SK-N-SH (cell line): ENCODE measurements around the gene ZSWIM8. TPM values are rescaled to one million over a fixed set of nuclear protein-coding genes. Genes with fewer than 3 reads are reported as not detected.

Experiments used
- CTCF ChIA-PET: fragments of 300-600, 350-600 bp; formaldehyde crosslinking; extraction: SDS; loops from one replicate; lab custom pipeline; 2021; lab: Yijun Ruan, JAX
- POLR2A ChIA-PET: fragments of 350-600 bp; sonication (Branson Sonifier 250); formaldehyde crosslinking; extraction: SDS; loops from one replicate; lab custom pipeline; 2020; ENCODE audit warnings: antibody characterized with exemption, inconsistent platforms; lab: Yijun Ruan, JAX
- DNase-seq: peaks from one replicate; pipeline ENCODE4 v3.0.0; 2012
- H2AFZ ChIP-seq: fragments of 200-600 bp; sonication (generic); 2 replicates; pipeline ENCODE4 v1.8.1; 2016; ENCODE audit warnings: antibody characterized with exemption, mild to moderate bottlenecking, low read depth
- H3F3A ChIP-seq: fragments of 200-600 bp; sonication (generic); replicated peaks from 2 replicates; pipeline ENCODE3; 2016; ENCODE audit warnings: antibody characterized with exemption, mild to moderate bottlenecking; ENCODE audit not compliant: insufficient read depth
- H3K27ac ChIP-seq, 2 experiments: fragments of 200-500 bp in 1 of 2; fragments of 200-600 bp in 1 of 2; sonication (Bioruptor generic) in 1 of 2; sonication (generic), shearing (Covaris generic) in 1 of 2; 2 replicates each; pipeline versions ENCODE4 v1.5.1 to v1.6.1; 2014 to 2016; ENCODE audit warnings: low read depth in 2 of 2, inconsistent platforms in 1 of 2, low read length in 1 of 2, mild to moderate bottlenecking in 1 of 2, mixed read lengths in 1 of 2
- H3K27me3 ChIP-seq: fragments of 200-600 bp; sonication (generic), shearing (Covaris generic); 2 replicates; pipeline ENCODE4 v1.6.1; 2016; ENCODE audit warnings: mixed run types; ENCODE audit not compliant: insufficient read depth
- H3K36me3 ChIP-seq, 2 experiments: fragments of 200-500 bp in 1 of 2; fragments of 200-600 bp in 1 of 2; sonication (Bioruptor generic) in 1 of 2; sonication (generic) in 1 of 2; replicated peaks in 1 of 2; 2 replicates each; pipeline versions ENCODE3 to v1.5.1; 2014 to 2016; ENCODE audit warnings: low read length in 1 of 2, mild to moderate bottlenecking in 1 of 2; ENCODE audit not compliant: insufficient read depth in 2 of 2, control insufficient read depth in 1 of 2
- H3K4me1 ChIP-seq, 2 experiments: fragments of 200-500 bp in 1 of 2; fragments of 200-600 bp in 1 of 2; sonication (Bioruptor generic) in 1 of 2; sonication (generic), shearing (Covaris generic) in 1 of 2; 2 replicates each; pipeline versions ENCODE4 v1.5.1 to v1.6.1; 2014 to 2016; ENCODE audit warnings: low read depth in 1 of 2, low read length in 1 of 2, mixed run types in 1 of 2; ENCODE audit not compliant: insufficient read depth in 2 of 2, control insufficient read depth in 1 of 2
- H3K4me2 ChIP-seq: fragments of 200-600 bp; sonication (generic), shearing (Covaris generic); 2 replicates; pipeline ENCODE4 v1.6.1; 2017; ENCODE audit warnings: mixed run types
- H3K4me3 ChIP-seq, 2 experiments: fragments of 200-500 bp in 1 of 2; fragments of 200-600 bp in 1 of 2; sonication (Bioruptor generic) in 1 of 2; sonication (generic), shearing (Covaris generic) in 1 of 2; 2 replicates each; pipeline versions ENCODE4 v1.5.1 to v1.8.1; 2014 to 2016; ENCODE audit warnings: low read depth in 2 of 2, inconsistent platforms in 1 of 2, low read length in 1 of 2, mild to moderate bottlenecking in 1 of 2, mixed read lengths in 1 of 2, moderate library complexity in 1 of 2
- H3K79me2 ChIP-seq: fragments of 200-600 bp; sonication (generic); 2 replicates; pipeline ENCODE4 v1.8.1; 2017; ENCODE audit warnings: mild to moderate bottlenecking; ENCODE audit not compliant: insufficient read depth
- H3K9ac ChIP-seq: fragments of 200-600 bp; sonication (generic); 2 replicates; pipeline ENCODE4 v1.6.1; 2017; ENCODE audit warnings: mixed run types
- H3K9me2 ChIP-seq: fragments of 200-600 bp; sonication (generic); 2 replicates; pipeline ENCODE4 v1.6.1; 2017; ENCODE audit warnings: mixed run types
- H3K9me3 ChIP-seq: fragments of 200-600 bp; sonication (generic); 2 replicates; pipeline ENCODE4 v1.6.1; 2017; ENCODE audit warnings: mixed run types, mild to moderate bottlenecking, moderate library complexity
- H4K20me1 ChIP-seq: fragments of 200-600 bp; sonication (generic); 2 replicates; pipeline ENCODE4 v1.6.1; 2017; ENCODE audit warnings: mild to moderate bottlenecking, mixed run types; ENCODE audit not compliant: insufficient read depth
- CHD2 ChIP-seq: fragments of 150-350 bp; IDR thresholded peaks from 2 replicates; pipeline ENCODE4 v1.6.1; 2018; ENCODE audit warnings: low read length; ENCODE audit not compliant: partially characterized antibody
- CTCF ChIP-seq: fragments of 200-600 bp; sonication (generic); IDR thresholded peaks from 2 replicates; pipeline ENCODE4 v1.6.1; 2017; ENCODE audit warnings: antibody characterized with exemption, mild to moderate bottlenecking, moderate library complexity
- ELF1 ChIP-seq: IDR thresholded peaks from 2 replicates; pipeline ENCODE4 v1.4.0; 2012
- EP300 ChIP-seq, 2 experiments: IDR thresholded peaks; 2 replicates each; pipeline versions ENCODE4 v1.4.0 to v1.6.1; 2012; ENCODE audit warnings: borderline replicate concordance in 1 of 2, low read depth in 1 of 2, low read length in 1 of 2
- FOXJ3 ChIP-seq: sonication (generic); formaldehyde crosslinking; IDR thresholded peaks from 2 replicates; pipeline ENCODE4 v1.5.1; 2020; ENCODE audit warnings: mild to moderate bottlenecking, missing genetic modification reagents
- FOXM1 ChIP-seq: IDR thresholded peaks from 2 replicates; pipeline ENCODE4 v1.4.0; 2012; ENCODE audit warnings: low read depth, mild to moderate bottlenecking
- GABPA ChIP-seq: IDR thresholded peaks from 2 replicates; pipeline ENCODE4 v1.4.0; 2012; ENCODE audit warnings: low read depth, mild to moderate bottlenecking
- JUND ChIP-seq: IDR thresholded peaks from 2 replicates; pipeline ENCODE4 v1.4.0; 2012
- MAX ChIP-seq: IDR thresholded peaks from 2 replicates; pipeline ENCODE4 v1.4.0; 2012; ENCODE audit warnings: low read depth
- MEF2A ChIP-seq: IDR thresholded peaks from 2 replicates; pipeline ENCODE4 v1.4.0; 2012; ENCODE audit warnings: low read depth, borderline replicate concordance
- NFIC ChIP-seq: IDR thresholded peaks from 2 replicates; pipeline ENCODE4 v1.4.0; 2012; ENCODE audit warnings: borderline replicate concordance
- NRF1 ChIP-seq: IDR thresholded peaks from 2 replicates; pipeline ENCODE4 v1.6.1; 2012; ENCODE audit warnings: low read depth, mild to moderate bottlenecking, low read length
- RAD21 ChIP-seq: IDR thresholded peaks from 2 replicates; pipeline ENCODE4 v1.6.1; 2012; ENCODE audit warnings: mild to moderate bottlenecking, low read length
- RCOR1 ChIP-seq: fragments of 150-350 bp; IDR thresholded peaks from 2 replicates; pipeline ENCODE4 v1.6.1; 2017; ENCODE audit warnings: antibody characterized with exemption, low read length
- REST ChIP-seq: IDR thresholded peaks from 2 replicates; pipeline ENCODE4 v1.6.1; 2012; ENCODE audit warnings: mild to moderate bottlenecking, low read depth, low read length, moderate library complexity
- SMC3 ChIP-seq: IDR thresholded peaks from 2 replicates; pipeline ENCODE4 v1.6.1; 2012; ENCODE audit warnings: low read depth, low read length, improper control_type of control experiment
- TCF12 ChIP-seq: IDR thresholded peaks from 2 replicates; pipeline ENCODE4 v1.4.0; 2012
- WGBS: methylation state at CpG from one replicate; pipeline ENCODE4 v1.1.6; 2017; ENCODE audit warnings: low lambda C conversion rate; 5-methylcytosine and 5-hydroxymethylcytosine counted together
- polyA plus RNA-seq, 3 experiments: library from polyadenylated mRNA; depleted of rRNA; stranded (reverse); fragments of >200 nt; gene quantifications; 2 replicates each; pipeline ENCODE4 v1.2.3, GENCODE V29; 2012
- TF ChIP-seq, protein P1 (sequence below): IDR thresholded peaks from 2 replicates; pipeline ENCODE4 v1.4.0; 2012; ENCODE audit warnings: low read depth, borderline replicate concordance
- TF ChIP-seq, protein P2 (sequence below): fragments of 150-350 bp; IDR thresholded peaks from 2 replicates; pipeline ENCODE4 v1.6.1; 2017; ENCODE audit warnings: antibody characterized with exemption, low read length, low read depth, borderline replicate concordance
- TF ChIP-seq, protein P3 (sequence below): IDR thresholded peaks from 2 replicates; pipeline ENCODE4; 2012
- TF ChIP-seq, protein P4 (sequence below): fragments of 150-350 bp; IDR thresholded peaks from 2 replicates; pipeline ENCODE4 v1.6.1; 2016; ENCODE audit warnings: mild to moderate bottlenecking, low read depth, low read length

The ZSWIM8 gene
- polyA plus RNA-seq, 1 of the 3 experiments (the other 2 are of a cell fraction) = 97.3 TPM

DNA sequence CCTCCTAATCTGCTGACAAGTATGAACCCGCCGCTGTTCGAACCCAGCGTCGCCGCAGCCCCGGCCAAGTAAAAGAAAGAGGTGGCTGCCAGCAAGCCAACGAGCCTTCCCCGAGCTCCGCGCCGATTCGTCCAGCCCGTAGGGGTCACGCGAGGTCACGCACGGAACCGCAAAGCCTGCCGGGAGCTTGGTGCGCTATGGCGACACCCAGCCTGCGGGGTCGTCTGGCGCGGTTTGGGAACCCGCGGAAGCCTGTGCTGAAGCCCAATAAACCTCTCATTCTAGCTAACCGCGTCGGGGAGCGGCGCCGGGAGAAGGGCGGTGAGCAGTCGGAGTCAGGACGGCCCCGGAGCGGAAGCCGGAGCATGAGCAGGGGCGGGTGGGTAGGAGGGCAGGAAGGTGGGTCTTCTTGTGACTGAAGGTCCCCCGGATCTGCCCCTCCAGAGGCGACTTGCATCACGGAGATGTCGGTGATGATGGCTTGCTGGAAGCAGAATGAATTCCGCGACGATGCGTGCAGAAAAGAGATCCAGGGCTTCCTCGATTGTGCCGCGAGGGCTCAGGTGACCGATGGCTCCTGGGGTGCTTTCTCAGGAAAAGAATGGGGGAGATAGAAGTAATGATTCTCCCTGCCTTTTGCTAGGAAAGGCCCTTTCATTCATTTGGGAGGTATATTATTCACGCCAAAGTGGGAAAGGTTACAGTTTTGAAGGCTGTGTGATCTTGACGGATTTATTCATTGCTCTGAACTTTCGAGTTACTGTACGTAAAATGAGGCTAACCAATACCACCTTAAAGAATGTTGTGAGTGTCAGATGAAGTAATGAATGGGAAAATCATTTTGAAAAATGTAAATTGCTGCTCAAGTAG lies 3.3 kb upstream of the ZSWIM8 start, which contains the start of gene CHCHD1:
TSS of gene CHCHD1 (plus strand) at position 170 of the 870 bp plus-strand sequence. CDS start at position 198, 28 bp downstream.
- 2% methylated on average over 40 of the region's 57 CpGs for WGBS
- Histone ChIP-seq H3K27ac (peak within 1 kb of the TSS; percentile 69 to 88), H3K9me3 (no peaks in the 10 kb centered on the region), H3K9me2 (no peaks in the 10 kb centered on the region), H4K20me1 (peaks cover 11% of the 10 kb centered on the region), H3K79me2 (peaks cover 92% of the 10 kb centered on the region), H3K4me1 (peaks cover 0 to 17% of the 10 kb centered on the region in 2 experiments; a peak in 3 of 4 replicates), H2AFZ (0 out of 2 replicates have a peak within 1 kb of the TSS, but pooled peaks have one; percentile 44), H3K27me3 (no peaks in the 10 kb centered on the region), H3K4me3 (peak within 1 kb of the TSS; percentile 63 to 81), H3K4me2 (peak within 1 kb of the TSS; percentile 67), H3K9ac (peak within 1 kb of the TSS; percentile 80), H3F3A (peaks cover 9% of the 10 kb centered on the region), H3K36me3 (peaks cover 7 to 21% of the 10 kb centered on the region in 2 experiments)
- ChIA-PET CTCF (interaction anchor here (1.1 to 1.6 kb wide), 3 partner anchors 10 to 158 kb away, joined by 3 to 5 read pairs (median 3); a partner anchor contains a TSS), POLR2A (interaction anchor here (0.7 to 1.7 kb wide), 3 partner anchors 10 to 39 kb away, joined by 3 to 25 read pairs (median 3); a partner anchor contains a TSS)
- peak; percentile 91 for DNase-seq
- TF ChIP-seq EP300 (IDR thresholded peaks at IDR 0.05; ENCODE audit: borderline replicate concordance in 1 of 2, low read depth in 1 of 2, low read length in 1 of 2) (no peak), ELF1 (peak; percentile 52; the same call in 1 of the 2 replicates), TCF12 (no peak), FOXM1 (no peak), SMC3 (no peak), GABPA (peak; percentile 40), RAD21 (no peak), CTCF (no peak), NRF1 (no peak), MEF2A (no peak), FOXJ3 (CRISPR knock-in tag) (no peak), MAX (peak; percentile 82), RCOR1 (no peak), REST (0 out of 2 replicates have a peak, but pooled peaks have one; percentile 41), JUND (no peak), CHD2 (peak; percentile 82), NFIC (peak; percentile 30; the same call in 1 of the 2 replicates)
- TF ChIP-seq, protein P1, sequence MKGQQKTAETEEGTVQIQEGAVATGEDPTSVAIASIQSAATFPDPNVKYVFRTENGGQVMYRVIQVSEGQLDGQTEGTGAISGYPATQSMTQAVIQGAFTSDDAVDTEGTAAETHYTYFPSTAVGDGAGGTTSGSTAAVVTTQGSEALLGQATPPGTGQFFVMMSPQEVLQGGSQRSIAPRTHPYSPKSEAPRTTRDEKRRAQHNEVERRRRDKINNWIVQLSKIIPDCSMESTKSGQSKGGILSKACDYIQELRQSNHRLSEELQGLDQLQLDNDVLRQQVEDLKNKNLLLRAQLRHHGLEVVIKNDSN = peak; percentile 60; the same call in 1 of the 2 replicates
- TF ChIP-seq, protein P2, sequence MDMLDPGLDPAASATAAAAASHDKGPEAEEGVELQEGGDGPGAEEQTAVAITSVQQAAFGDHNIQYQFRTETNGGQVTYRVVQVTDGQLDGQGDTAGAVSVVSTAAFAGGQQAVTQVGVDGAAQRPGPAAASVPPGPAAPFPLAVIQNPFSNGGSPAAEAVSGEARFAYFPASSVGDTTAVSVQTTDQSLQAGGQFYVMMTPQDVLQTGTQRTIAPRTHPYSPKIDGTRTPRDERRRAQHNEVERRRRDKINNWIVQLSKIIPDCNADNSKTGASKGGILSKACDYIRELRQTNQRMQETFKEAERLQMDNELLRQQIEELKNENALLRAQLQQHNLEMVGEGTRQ = no peak
- TF ChIP-seq, protein P3, sequence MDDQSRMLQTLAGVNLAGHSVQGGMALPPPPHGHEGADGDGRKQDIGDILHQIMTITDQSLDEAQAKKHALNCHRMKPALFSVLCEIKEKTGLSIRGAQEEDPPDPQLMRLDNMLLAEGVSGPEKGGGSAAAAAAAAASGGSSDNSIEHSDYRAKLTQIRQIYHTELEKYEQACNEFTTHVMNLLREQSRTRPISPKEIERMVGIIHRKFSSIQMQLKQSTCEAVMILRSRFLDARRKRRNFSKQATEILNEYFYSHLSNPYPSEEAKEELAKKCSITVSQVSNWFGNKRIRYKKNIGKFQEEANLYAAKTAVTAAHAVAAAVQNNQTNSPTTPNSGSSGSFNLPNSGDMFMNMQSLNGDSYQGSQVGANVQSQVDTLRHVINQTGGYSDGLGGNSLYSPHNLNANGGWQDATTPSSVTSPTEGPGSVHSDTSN = no peak
- TF ChIP-seq, protein P4, sequence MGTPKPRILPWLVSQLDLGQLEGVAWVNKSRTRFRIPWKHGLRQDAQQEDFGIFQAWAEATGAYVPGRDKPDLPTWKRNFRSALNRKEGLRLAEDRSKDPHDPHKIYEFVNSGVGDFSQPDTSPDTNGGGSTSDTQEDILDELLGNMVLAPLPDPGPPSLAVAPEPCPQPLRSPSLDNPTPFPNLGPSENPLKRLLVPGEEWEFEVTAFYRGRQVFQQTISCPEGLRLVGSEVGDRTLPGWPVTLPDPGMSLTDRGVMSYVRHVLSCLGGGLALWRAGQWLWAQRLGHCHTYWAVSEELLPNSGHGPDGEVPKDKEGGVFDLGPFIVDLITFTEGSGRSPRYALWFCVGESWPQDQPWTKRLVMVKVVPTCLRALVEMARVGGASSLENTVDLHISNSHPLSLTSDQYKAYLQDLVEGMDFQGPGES = no peak
